Kidney capillary endothelial cell (primary cell): Measurements from ENCODE around the gene SLC25A25.
"Not testable (repeated sequence)": the region's sequence is repeated elsewhere in the genome, so short reads cannot be mapped to it uniquely, and the experiment has no call there.

ENCODE experiments used
- DNase-seq: peaks from one replicate; pipeline ENCODE4 v3.0.0-alpha.2; 2018; ENCODE audit warnings: low spot score

Gene SLC25A25

DNA sequence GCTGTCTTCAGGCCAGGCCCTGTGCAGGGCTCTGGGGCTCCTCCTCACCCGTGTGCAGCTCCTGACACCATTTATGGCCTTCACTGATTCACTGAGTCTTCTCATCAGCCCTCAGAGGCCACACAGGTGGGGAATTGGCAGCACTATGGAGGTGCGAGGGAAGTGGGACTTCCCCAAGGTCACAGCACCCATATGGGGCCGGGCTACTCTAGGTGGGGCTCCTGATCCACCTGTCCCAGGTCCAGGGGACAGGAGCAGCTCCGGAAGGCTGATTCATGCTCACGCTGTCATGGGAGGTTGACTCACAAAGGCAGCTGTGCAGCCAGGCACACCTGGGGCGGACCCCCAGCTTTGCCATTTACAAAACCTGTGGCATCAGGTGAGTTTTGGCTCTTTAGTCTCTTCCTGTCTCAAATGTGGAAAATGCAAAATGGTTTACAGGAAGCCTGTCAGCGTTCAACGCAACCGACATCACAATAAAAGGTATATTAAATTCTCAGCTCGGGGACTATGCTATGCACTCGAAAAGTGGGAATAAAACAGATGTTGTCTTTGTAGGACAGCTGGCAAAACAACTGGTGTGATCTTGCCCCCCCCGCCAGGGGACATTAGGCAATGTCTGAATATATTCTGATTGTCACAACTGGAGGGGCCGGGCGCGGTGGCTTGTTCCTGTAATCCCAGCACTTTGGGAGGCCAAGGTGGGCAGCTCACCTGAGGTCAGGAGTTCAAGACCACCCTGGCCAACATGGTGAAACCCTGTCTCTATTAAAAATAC lies 15.9 kb upstream of the SLC25A25 start:
- DNase-seq: no peak

DNA sequence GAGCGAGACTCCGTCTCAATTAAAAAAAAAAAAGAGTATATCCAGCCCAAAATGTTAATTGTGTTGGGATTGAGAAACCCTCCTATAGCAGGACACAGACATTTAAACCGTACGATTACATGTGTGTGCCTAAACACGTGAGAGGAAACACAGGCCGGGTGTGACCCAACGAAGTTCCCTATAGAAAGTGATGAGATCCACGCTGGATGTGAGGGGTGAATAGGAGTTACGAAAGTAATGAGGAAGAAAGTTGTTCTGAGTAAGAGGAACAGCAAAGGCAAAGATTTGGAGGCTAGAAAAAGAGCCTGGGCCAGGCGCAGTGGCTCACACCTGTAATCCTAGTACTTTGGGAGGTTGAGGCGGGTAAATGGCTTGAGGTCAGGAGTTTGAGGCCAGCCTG lies 14.5 kb upstream of the SLC25A25 start:
- DNase-seq: no peak

DNA sequence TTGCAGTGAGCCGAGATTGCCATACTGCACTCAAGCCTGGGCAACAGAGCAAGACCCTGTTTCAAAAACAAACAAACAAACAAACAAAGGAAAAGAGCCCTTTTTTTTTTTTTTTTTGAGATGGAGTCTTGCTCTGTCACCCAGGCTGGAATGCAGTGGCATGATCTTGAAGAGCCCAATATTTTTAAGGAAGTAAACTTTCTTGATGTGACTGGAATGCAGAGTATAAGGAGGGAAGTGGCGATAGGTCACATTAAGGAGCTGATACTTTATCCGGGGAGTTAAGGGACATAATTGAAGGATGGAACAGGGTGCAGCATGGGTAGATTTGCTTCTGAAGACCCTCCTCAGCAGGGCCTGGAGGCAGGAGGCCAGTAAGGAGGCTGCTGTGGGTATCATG lies 13.9 kb upstream of the SLC25A25 start:
- no peak for DNase-seq

DNA sequence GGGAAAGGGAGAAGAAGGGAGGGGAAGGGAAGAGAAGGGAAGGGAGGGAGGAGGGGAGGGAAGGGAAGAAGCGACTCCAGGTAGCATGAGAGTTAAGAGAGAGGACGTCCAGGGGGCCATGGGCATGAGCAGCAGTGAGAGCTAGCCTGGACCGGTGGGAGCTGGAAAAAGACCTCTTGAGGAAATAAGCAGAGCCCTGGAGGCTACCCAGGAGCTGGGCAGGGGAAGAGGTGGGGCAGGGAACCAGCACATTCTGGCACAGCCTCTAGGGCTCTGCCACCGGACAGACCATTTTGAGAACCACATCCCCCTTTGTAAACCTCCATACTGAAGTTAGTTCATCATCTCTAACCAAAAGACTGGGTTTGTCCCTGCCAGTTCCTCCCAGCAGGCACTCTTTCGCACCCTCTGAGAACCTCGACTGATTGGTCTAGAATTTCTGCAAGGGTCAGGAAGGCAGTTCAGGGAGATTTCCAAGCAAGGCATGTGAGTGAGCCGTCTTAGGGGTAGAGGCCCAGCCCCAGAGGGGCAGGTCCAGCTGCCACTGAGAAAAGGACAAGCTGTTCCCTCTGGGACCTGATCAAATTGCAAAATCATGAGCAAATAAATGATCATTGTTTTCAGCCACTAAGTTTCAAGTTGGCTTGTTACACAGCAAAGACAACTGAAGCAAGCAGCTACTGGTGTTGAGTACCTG lies 12.5 kb upstream of the SLC25A25 start:
- no peak for DNase-seq

DNA sequence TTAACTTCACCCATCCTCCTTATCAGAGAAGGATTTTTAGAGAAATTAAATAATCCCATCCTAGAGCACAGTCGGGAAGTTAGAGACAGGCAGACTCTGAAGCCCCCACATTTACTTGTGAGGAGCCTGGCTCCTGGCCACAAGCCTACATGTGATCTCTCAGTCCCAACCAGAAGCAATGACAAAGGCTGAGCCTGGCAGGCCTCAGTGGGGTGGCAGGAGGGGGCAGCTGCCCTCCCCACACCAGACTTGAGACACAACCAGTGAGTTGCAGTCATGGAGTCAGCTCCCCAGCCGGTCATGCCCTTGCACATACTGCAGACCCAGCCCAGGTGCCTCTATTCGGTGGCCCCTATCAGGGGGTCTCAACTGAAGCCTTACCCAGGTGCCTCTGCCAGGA lies 11.9 kb upstream of the SLC25A25 start:
- DNase-seq: no peak

DNA sequence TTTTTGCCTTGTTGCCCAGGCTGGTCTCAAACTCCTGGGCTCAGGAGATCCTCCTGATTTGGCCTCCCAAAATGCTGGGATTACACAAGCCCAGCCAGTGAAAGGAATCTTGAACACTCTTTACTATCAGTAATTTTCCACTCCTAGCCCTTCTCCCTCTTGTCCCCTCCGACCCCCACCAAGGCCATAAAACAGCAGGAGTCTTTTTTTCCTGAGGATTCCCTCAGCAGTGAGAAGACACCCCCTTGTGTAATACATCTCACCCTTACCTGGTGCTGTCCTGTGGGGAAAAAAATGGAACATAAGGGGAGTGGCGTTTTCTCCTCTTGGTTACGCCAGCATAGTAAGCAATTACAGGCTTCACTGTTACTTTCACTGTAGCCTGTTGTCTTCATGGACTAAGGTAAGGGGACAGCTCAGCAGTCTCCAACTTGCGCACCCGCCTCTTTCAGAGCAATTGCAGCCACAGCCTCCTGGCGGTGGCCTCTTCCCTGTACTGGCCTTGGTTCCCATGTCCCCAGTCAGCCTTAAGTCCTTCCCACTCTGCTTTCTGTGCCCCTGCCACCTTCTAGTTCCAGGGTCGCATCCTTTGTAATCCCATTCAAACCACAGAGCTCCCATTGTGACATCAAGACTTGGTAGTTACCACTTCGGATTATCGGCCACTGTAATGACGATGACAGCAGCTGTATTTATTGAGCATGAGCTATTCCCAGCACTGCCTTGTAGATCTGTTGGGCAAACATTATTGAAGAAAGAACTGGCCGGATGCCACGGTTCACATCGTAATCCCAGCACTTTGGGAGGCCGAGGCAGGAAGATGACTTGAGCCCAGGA lies 10.9 kb upstream of the SLC25A25 start:
- no peak for DNase-seq

DNA sequence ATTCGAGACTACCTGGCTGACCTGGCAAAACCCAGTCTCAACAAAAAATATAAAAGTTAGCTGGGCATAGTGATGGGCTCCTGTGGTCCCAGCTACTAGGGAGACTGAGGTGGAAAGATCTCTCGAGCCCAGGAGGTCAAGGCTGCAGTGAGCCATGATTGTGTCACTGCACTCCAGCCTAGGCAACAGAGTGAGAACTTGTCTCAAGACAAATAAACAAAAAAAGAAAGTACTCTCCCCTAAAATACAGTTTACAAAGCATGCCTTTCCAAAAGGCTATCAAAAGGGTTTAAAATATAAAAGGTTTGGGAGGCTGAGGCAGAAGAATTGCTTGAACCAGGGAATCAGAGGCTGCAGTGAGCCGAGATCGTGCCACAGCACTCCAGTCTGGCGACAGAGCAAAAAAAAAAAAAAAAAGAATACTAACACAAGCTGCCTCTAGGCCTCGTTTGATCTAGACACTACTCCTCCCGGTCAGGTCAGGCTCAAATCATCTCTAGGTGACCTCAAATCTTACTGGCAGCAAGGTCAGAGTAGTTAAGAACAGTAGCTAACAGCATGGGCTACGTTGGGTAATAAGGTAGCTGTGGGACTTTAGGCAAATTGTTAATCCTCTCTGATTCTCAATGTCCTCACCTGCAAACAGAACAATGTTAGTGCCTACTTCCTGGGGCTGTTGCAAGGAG lies 10.2 kb upstream of the SLC25A25 start:
- DNase-seq: no peak

DNA sequence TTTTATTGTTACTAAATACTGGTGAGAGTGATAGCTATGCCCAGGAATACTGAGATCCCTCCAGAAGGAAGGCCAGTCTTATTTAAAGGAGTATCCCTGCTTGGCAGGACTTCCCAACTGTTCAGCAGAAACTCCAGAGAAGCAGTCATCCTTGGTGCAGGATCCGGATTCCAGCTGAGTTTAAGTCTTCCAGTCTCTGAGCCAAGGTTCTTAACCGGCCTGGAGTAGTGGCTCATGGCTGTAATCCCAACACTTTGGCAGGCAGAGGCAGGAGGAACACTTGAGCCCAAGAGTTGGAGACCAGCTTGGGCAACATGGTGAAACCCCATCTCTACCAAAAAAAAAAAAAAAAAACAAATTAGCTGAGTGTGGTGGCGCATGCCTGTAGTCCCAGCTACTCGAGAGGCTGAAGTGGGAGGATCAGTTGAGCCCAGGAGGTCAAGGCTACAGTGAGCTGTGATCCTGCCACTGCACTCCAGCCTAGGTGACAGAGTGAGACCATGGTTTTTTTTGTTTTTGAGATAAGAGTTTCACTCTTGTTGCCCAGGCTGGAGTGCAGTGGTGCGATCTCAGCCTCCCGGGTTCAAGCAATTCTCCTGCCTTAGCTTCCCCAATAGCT lies 8.6 kb upstream of the SLC25A25 start:
- no peak for DNase-seq

DNA sequence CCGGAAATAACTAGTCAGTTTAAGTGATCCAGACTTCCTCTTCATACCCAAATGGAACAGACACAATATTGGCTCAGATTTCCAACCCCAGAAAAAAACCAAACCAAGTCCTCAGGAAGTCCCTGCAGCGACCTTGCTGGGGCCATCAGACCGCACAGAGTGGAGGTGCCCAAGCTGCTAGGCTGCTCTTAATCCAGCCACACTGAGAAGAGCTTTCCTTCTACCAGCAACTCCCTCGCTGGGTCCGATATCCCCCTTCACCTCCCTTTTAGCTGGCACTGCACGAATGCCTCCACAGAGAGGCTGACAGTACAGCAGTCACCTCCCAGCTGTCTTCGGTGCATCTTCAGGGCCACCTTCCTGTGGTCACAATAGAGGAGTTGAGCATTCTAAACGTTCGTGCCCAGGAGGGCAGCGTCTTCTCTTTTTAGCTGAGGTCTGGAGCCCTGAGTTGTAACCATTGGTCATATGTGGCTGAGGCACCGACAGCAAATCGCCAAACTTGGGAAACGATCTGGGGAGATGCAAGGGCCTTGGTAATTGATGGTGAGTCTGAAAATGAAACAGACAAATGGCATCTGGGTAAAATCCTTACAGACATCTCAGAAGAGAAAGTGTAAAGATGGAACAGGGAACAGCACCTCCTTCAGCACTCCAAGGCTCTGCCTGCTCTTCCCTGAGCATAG lies 6.6 kb upstream of the SLC25A25 start:
- DNase-seq: no peak

DNA sequence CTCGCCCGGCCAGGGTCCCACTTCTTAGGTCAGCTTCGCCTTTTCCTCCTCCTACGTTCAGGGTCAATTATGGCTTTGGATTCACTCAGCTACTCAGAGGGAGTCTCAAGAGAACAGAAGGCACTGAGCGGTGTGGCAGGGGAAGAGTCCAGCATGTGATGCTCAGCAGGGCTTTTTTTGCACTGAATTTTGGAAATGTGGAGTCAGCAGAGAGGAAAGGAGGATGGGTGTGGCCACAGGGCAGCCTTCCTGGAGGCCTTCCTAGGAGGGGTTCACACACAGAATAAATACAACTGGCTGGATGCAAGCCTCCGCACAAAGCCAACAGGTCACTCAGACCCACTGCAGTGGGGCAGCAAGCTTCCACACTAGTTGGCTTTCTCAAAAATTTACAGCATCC lies 5.8 kb upstream of the SLC25A25 start:
- DNase-seq: no peak

DNA sequence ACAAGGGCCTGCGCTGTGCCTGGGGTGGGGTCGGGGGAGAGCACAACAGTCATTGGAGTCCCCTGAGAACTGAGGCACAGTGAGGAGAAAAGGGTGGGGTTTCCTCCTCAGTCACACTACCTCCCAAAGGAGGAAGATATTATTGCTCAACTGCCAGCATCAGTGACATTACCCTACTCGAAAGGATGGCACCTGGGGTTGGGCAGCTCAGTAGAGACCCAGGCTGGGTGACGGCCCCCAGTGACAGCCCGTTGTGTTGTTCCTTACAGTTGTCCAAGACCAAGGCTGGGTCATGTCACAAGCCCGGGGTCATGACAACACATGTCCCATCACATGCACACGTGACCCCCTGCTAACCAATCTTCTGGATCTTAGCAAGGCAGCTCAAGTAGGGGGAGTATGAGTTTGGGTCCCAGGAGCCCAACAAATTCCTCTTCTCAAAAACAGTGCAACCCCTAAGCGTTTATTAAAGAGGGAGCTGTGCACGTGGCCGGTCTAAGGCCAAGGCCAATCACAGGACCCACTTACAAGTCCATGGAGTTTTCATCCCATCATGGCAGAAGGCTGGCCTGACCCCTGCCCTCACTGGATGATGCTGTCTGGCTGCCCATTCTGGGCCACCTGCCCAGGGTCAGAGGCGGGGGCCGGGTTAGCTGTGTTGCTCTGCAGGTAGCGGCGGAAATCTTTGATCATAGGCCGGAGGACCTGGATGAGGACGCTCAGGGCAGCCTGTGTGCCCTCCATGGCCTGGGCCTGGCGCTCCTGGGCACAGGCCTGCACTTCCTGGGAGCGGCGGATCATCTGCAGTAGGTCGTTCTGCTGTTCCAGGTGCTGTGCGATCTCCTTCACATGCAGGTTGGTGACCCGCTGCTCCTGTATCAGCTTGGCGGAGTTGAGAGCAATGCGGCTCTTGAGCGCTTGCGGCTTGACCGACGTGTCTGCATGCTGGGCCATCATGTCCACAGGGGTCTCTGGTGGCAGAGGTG lies 4.9 kb upstream of the SLC25A25 start:
- DNase-seq: no peak

DNA sequence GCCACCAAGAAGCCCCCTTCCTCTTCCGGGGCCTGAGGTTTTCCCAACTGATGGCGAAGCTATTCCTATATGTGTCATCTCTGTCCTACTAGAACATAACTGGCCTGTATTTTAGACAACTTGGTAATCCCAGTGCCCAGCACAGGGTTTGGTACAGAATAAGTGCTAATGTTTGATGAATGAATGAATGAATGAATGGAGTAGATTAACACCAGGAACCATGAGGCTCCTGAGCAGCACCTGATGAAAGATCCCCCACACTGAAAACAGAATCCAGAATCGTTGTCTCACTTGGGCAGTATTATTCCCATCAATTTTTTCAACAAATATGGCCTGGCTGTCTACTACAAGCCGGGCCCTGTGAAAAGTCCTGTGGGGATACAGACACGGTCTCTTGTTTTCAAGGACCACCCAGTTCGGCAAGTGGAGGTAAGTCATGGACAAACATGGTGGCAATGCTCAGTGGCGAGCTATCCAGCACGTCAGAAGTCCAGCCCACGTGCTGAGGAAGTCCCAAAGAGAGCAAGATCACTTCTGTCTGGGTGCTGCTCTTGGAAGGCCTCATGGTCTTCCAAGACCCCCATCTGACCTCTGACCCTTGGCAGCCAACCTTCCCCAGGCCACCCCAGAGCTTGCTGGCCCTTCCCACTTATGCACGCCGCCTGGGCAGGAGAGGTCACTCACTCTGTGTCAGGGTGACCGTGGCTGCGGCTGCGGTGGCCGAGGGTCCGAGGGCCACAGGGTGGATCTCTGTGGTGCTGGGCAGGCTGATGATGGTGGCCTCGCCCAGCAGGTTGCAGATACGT lies 1.9 kb upstream of the SLC25A25 start:
- no peak for DNase-seq

DNA sequence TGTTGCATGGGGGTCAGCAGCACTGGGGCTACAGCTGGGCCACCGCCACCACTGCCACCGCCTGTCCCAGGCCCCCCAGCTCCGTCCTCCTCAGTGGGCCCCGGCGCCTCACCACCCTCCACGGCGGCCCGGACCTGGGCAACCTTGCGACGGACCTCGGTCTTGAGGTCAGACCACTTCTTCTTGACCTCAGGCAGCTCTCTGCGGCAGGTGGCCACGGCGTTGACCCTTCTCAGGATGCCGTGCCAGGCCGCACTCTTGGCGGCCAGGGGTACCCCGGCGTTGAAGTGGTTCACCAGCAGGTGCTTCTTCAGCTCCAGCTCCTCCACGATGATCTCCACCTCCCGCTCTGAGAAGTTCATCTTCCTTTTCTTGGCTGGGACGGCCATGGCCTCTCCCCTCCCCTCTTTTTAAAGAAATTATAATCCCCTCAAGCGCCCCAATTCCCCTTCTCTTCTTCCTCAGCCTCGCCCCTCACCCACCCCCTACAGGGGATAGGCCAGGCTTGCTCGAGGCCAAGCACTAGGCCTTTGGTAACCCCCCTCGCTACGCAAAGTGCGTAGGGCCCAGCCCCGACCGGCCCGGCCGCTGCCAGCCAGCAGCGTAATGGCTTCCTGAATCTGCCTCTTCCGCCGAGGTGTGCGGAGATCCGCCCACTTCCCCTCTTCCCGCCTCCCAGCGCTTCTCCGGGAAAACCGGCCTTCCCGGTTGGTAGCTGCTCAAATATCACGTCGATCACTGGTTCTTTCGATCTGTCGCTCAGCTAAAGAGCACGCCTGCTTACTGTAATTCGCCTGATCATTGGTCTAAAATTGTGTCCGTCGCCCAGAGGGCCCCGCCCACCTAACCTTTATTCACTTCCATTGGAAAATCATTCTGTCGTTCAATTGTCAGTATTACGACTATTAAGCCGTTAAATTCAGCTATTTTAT lies 1.1 kb upstream of the SLC25A25 start, which contains the start of gene NAIF1:
NAIF1 (minus strand) TSS at position 608 of the 932 bp plus-strand sequence; CDS start at position 389, 219 bp downstream.
- DNase-seq: peak; percentile 97

DNA sequence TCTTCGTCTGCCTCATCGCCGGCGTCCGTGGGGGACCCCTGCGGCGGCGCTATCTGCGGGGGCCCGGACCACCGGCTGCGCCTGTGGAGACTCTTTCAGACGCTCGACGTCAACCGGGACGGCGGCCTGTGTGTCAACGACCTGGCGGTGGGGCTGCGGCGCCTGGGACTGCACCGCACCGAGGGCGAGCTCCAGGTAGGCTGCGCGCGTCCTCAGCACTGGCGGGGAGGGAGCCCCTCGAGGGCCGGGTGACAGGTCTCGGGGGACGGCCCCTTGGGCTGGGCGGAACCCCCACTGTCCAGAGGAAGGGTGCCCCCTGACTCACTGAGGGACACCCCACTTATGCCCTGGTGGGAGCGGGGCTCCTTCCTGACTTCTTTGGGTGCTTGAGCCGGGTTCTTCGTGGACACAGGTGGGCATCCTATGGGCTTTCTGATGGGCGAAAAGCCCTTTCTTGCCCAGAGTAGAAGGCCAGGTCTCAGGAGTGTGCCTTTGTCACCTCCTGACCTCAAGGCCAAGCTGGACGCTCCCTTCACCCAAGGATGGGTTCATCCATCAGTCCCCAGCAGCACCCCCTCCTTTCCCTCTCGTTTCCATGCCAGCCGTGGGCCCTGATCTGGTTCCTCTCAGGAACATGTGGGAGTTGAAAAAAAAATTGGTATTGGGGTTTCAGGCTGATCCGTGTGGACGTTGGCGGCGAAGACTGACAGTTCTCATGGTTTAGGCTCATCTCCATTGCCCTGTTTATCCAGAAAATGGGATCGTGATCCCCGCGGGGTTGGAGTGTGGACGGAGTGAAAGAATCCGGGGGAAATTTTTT lies 564 bp downstream of the SLC25A25 start:
- no peak for DNase-seq

DNA sequence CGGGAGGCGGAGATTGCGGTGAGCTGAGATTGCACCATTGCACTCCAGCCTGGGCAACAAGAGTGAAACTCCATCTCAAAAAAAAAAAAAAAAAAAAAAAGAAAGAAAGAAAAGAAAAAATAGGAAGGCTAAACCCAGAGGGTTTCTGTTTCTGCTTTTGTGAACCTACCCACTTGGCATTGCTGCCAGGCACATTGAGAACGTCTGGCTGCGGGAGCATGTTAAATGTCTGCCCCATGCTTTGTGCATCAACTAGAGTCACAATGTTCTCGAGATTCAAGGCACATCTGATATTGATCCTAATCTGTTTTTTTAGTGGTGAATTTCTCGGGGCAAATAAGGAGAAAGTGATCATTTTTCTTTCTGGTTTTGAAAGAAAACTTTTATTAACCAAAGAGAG lies 2.8 kb downstream of the SLC25A25 start:
- DNase-seq: no peak

DNA sequence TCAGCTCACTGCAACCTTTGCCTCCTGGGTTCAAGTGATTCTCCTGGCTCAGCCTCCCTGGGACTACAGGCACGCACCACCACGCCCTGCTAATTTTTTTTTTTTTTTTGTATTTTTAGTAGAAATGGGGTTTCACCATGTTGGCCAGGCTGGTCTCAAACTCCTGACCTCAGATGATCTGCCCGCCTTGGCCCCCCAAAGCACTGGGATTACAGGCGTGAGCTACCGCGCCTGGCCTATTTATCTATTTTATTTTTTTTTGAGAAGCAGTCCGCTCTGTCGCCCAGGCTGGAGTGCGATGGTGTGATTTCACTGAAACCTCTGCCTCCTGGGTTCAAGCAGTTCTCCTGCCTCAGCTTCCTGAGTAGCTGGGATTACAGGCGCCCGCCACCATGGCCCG lies 3.4 kb downstream of the SLC25A25 start:
- not testable (repeated sequence) for DNase-seq
